GM23338 (cell line): Measurements from ENCODE around the gene GRIK4. TPM values are rescaled to one million over a fixed set of nuclear protein-coding genes. Genes with fewer than 3 reads are reported as not detected.
A peak's percentile ranks its signal among the peaks of the same experiment; 100 is the strongest.

Experiments
- ATAC-seq: fragments of 200-7000 bp; cut with Tn5 transposase; 3 replicates; pipeline ENCODE4 v1.9.1; 2020
- DNase-seq: peaks from one replicate; pipeline ENCODE4 v3.0.0-alpha.2; 2015; ENCODE audit warnings: low spot score
- H2AFZ ChIP-seq: fragments of 200-600 bp; sonication (generic); 2 replicates; pipeline ENCODE4 v1.8.0; 2016; ENCODE audit warnings: antibody characterized with exemption, mild to moderate bottlenecking, moderate library complexity
- H3F3A ChIP-seq: fragments of 200-600 bp; sonication (generic); replicated peaks from 2 replicates; pipeline ENCODE4 v1.8.0; 2017; ENCODE audit warnings: antibody characterized with exemption, mixed run types, low read depth
- H3K27ac ChIP-seq: fragments of 200-600 bp; sonication (generic); 2 replicates; pipeline ENCODE4 v1.6.1; 2016; ENCODE audit warnings: low read depth
- H3K27me3 ChIP-seq: fragments of 200-600 bp; sonication (generic); 2 replicates; pipeline ENCODE4 v1.8.0; 2016; ENCODE audit warnings: mild to moderate bottlenecking, mixed run types, moderate library complexity; ENCODE audit not compliant: insufficient read depth
- H3K36me3 ChIP-seq: fragments of 200-600 bp; sonication (generic); 2 replicates; pipeline ENCODE4 v1.8.0; 2016; ENCODE audit warnings: mild to moderate bottlenecking; ENCODE audit not compliant: insufficient read depth
- H3K4me1 ChIP-seq: fragments of 200-600 bp; sonication (generic); 2 replicates; pipeline ENCODE4 v1.8.0; 2016; ENCODE audit warnings: mild to moderate bottlenecking, moderate library complexity; ENCODE audit not compliant: insufficient read depth
- H3K4me2 ChIP-seq: fragments of 200-600 bp; sonication (generic); 2 replicates; pipeline ENCODE4 v1.7.1; 2017; ENCODE audit warnings: mixed run types
- H3K4me3 ChIP-seq: fragments of 200-600 bp; sonication (generic); 2 replicates; pipeline ENCODE4 v1.6.1; 2016; ENCODE audit warnings: mixed run types
- H3K79me2 ChIP-seq: fragments of 200-600 bp; sonication (generic); replicated peaks from 2 replicates; pipeline ENCODE4 v1.8.0; 2017; ENCODE audit warnings: mild to moderate bottlenecking; ENCODE audit not compliant: insufficient read depth
- H3K9me2 ChIP-seq: fragments of 200-600 bp; sonication (generic); 2 replicates; pipeline ENCODE4 v1.8.0; 2017; ENCODE audit not compliant: insufficient read depth
- H4K20me1 ChIP-seq: fragments of 200-600 bp; sonication (generic); replicated peaks from 2 replicates; pipeline ENCODE4 v1.8.0; 2017; ENCODE audit warnings: mild to moderate bottlenecking; ENCODE audit not compliant: insufficient read depth
- H3K27ac Mint-ChIP-seq: 2 replicates; pipeline ENCODE4 v1.8.0; 2020; ENCODE audit warnings: inconsistent platforms, mild to moderate bottlenecking, moderate library complexity, mixed read lengths
- H3K27me3 Mint-ChIP-seq: 3 replicates; pipeline ENCODE4 v1.8.0; 2022; ENCODE audit warnings: low read depth, mild to moderate bottlenecking, moderate library complexity, mixed read lengths, inconsistent platforms; ENCODE audit not compliant: insufficient read depth, poor library complexity
- H3K36me3 Mint-ChIP-seq: 3 replicates; pipeline ENCODE4 v1.8.0; 2021; ENCODE audit warnings: low read depth, mild to moderate bottlenecking, inconsistent platforms, moderate library complexity, mixed read lengths
- H3K4me1 Mint-ChIP-seq: 3 replicates; pipeline ENCODE4 v1.8.0; 2020; ENCODE audit warnings: mild to moderate bottlenecking, inconsistent platforms, mixed read lengths
- H3K4me3 Mint-ChIP-seq: 3 replicates; pipeline ENCODE4 v1.8.0; 2021; ENCODE audit warnings: moderate library complexity, mild to moderate bottlenecking, inconsistent platforms, mixed read lengths
- H3K9me3 Mint-ChIP-seq: 3 replicates; pipeline ENCODE4 v1.8.0; 2020; ENCODE audit warnings: moderate library complexity, mild to moderate bottlenecking, inconsistent platforms, mixed read lengths
- CREB1 ChIP-seq: fragments of 250-450 bp; sonication (Bioruptor Pico); IDR thresholded peaks from 2 replicates; pipeline ENCODE4 v1.5.0; 2020; ENCODE audit warnings: low read depth, mild to moderate bottlenecking, moderate library complexity
- EZH2 ChIP-seq: fragments of 200-600 bp; sonication (generic); IDR thresholded peaks from one replicate; pipeline ENCODE4 v1.8.0; 2017; ENCODE audit warnings: antibody characterized with exemption, mild to moderate bottlenecking, low read depth; ENCODE audit not compliant: unreplicated experiment
- POLR2AphosphoS5 ChIP-seq: IDR thresholded peaks from 2 replicates; pipeline ENCODE4 v1.6.1; 2016; ENCODE audit warnings: antibody characterized with exemption, low read depth
- REST ChIP-seq: IDR thresholded peaks from one replicate; pipeline ENCODE4 v1.6.1; 2018; ENCODE audit warnings: antibody characterized with exemption; ENCODE audit not compliant: unreplicated experiment
- STAT1 ChIP-seq: IDR thresholded peaks from one replicate; pipeline ENCODE4 v1.6.1; 2016; ENCODE audit warnings: antibody characterized with exemption; ENCODE audit not compliant: unreplicated experiment
- ZNF114 ChIP-seq: fragments of 250-450 bp; sonication (Bioruptor Pico); IDR thresholded peaks from 2 replicates; pipeline ENCODE4 v1.5.0; 2020; ENCODE audit warnings: mild to moderate bottlenecking, moderate library complexity
- polyA plus RNA-seq: library from polyadenylated mRNA; unstranded; fragments of >200 nt; fragmentation: Nextera tagmentation; extraction: Ambion mirVana; gene quantifications from 2 replicates; pipeline ENCODE4 v1.2.1, GENCODE V29; 2016
- total RNA-seq: library from RNA; depleted of rRNA; stranded (reverse); fragments of >200 nt; shearing (Covaris generic); gene quantifications from 2 replicates; pipeline ENCODE4 v1.2.3, GENCODE V29; 2014
- TF ChIP-seq, protein P1 (sequence below): fragments of 250-450 bp; sonication (Bioruptor Pico); IDR thresholded peaks from 2 replicates; pipeline ENCODE4 v1.5.0; 2020; ENCODE audit warnings: mild to moderate bottlenecking, moderate library complexity

Gene GRIK4
- total and polyA plus RNA-seq, 2 experiments from 2014 or later = 0.63 to 2.2 TPM

DNA sequence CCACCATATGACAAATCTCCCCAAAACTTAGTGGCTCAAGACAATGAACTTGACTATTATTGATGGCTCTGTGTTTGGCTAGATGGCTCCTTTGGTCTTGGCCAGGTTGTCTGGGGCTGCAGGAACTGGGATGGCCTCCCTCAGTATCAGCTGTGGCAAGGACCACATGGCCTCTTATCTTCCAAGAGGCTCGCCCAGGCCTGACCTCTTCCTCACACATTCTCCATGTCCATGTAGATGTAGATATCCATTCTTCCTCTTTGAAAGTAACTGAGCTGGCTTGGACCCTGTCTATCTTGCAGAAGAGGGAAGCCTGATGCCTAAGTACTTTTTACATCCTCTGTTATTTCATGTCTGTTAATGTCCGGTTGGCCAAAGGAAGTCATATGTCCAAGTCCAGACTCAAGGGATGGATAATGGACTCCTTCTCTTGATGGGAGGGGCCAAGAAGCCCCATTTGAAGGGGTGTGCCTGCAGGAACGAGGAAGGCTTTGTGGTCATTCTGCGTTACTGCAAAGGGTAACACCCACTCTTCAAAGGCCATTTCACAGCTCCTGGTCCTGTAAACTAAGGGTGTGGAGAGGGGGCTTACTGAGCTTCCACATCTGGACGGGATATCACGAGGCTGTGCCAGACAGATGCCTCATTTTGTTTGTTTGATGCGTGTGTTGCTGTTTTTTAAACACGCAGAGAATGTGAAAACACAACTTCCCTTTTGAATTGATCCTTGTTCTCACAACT lies 87.1 kb downstream of the GRIK4 start (continued):
- no peak for TF ChIP-seq REST
- no peak for TF ChIP-seq CREB1
- no peak for TF ChIP-seq EZH2
- TF ChIP-seq ZNF114 (CRISPR knock-in tag) = no peak
- TF ChIP-seq POLR2AphosphoS5 = no peak

- H3K9me3 Mint-ChIP-seq = no peaks in the 10 kb centered on the region; the same call in 2 of the 3 replicates
- Histone ChIP-seq H3K9me2 (no peaks in the 10 kb centered on the region), H4K20me1 (no peaks in the 10 kb centered on the region), H2AFZ (no peak overlapping the region; the same call in 1 of the 2 replicates), H3K4me1 (peaks cover 8% of the 10 kb centered on the region; the same call in 1 of the 2 replicates), H3K27me3 (no peaks in the 10 kb centered on the region), H3K36me3 (no peaks in the 10 kb centered on the region), H3K27ac (no peak overlapping the region), H3K4me2 (no peak overlapping the region), H3F3A (no peaks in the 10 kb centered on the region), H3K4me3 (no peak overlapping the region), H3K79me2 (no peaks in the 10 kb centered on the region)
- H3K4me1 Mint-ChIP-seq = peaks cover 24% of the 10 kb centered on the region
- TF ChIP-seq POLR2AphosphoS5 (no peak), STAT1 (no peak), EZH2 (no peak), CREB1 (no peak)
- TF ChIP-seq, protein P1, sequence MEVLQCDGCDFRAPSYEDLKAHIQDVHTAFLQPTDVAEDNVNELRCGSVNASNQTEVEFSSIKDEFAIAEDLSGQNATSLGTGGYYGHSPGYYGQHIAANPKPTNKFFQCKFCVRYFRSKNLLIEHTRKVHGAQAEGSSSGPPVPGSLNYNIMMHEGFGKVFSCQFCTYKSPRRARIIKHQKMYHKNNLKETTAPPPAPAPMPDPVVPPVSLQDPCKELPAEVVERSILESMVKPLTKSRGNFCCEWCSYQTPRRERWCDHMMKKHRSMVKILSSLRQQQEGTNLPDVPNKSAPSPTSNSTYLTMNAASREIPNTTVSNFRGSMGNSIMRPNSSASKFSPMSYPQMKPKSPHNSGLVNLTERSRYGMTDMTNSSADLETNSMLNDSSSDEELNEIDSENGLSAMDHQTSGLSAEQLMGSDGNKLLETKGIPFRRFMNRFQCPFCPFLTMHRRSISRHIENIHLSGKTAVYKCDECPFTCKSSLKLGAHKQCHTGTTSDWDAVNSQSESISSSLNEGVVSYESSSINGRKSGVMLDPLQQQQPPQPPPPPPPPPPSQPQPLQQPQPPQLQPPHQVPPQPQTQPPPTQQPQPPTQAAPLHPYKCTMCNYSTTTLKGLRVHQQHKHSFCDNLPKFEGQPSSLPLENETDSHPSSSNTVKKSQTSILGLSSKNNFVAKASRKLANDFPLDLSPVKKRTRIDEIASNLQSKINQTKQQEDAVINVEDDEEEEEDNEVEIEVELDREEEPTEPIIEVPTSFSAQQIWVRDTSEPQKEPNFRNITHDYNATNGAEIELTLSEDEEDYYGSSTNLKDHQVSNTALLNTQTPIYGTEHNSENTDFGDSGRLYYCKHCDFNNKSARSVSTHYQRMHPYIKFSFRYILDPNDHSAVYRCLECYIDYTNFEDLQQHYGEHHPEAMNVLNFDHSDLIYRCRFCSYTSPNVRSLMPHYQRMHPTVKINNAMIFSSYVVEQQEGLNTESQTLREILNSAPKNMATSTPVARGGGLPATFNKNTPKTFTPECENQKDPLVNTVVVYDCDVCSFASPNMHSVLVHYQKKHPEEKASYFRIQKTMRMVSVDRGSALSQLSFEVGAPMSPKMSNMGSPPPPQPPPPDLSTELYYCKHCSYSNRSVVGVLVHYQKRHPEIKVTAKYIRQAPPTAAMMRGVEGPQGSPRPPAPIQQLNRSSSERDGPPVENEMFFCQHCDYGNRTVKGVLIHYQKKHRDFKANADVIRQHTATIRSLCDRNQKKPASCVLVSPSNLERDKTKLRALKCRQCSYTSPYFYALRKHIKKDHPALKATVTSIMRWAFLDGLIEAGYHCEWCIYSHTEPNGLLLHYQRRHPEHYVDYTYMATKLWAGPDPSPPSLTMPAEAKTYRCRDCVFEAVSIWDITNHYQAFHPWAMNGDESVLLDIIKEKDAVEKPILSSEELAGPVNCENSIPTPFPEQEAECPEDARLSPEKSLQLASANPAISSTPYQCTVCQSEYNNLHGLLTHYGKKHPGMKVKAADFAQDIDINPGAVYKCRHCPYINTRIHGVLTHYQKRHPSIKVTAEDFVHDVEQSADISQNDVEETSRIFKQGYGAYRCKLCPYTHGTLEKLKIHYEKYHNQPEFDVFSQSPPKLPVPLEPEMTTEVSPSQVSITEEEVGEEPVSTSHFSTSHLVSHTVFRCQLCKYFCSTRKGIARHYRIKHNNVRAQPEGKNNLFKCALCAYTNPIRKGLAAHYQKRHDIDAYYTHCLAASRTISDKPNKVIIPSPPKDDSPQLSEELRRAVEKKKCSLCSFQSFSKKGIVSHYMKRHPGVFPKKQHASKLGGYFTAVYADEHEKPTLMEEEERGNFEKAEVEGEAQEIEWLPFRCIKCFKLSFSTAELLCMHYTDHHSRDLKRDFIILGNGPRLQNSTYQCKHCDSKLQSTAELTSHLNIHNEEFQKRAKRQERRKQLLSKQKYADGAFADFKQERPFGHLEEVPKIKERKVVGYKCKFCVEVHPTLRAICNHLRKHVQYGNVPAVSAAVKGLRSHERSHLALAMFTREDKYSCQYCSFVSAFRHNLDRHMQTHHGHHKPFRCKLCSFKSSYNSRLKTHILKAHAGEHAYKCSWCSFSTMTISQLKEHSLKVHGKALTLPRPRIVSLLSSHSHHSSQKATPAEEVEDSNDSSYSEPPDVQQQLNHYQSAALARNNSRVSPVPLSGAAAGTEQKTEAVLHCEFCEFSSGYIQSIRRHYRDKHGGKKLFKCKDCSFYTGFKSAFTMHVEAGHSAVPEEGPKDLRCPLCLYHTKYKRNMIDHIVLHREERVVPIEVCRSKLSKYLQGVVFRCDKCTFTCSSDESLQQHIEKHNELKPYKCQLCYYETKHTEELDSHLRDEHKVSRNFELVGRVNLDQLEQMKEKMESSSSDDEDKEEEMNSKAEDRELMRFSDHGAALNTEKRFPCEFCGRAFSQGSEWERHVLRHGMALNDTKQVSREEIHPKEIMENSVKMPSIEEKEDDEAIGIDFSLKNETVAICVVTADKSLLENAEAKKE (CRISPR knock-in tag) = no peak
- DNase-seq (no peak), ATAC-seq (peak; percentile 62)
- H3K27ac Mint-ChIP-seq = no peak overlapping the region
- no peaks in the 10 kb centered on the region for H3K36me3 Mint-ChIP-seq
- H3K27me3 Mint-ChIP-seq = peaks cover 4% of the 10 kb centered on the region
- no peak overlapping the region for H3K4me3 Mint-ChIP-seq
These were observed 88.4 kb downstream of the GRIK4 start for GRCh38 chr11:120599816-120600420.
